Measurements from ENCODE around the gene HBQ1.
"Not testable (repeated sequence)": the region's sequence is repeated elsewhere in the genome, so short reads cannot be mapped to it uniquely, and the experiment has no call there.

HBQ1 gene

GRCh38 chr16:180101-180675, at the start of gene HBQ1:
HBQ1 (plus strand) TSS chr16:180459; CDS start chr16:180487, 28 bp downstream.
- peak; percentile 13 to 76 for DNase-seq

DNA sequence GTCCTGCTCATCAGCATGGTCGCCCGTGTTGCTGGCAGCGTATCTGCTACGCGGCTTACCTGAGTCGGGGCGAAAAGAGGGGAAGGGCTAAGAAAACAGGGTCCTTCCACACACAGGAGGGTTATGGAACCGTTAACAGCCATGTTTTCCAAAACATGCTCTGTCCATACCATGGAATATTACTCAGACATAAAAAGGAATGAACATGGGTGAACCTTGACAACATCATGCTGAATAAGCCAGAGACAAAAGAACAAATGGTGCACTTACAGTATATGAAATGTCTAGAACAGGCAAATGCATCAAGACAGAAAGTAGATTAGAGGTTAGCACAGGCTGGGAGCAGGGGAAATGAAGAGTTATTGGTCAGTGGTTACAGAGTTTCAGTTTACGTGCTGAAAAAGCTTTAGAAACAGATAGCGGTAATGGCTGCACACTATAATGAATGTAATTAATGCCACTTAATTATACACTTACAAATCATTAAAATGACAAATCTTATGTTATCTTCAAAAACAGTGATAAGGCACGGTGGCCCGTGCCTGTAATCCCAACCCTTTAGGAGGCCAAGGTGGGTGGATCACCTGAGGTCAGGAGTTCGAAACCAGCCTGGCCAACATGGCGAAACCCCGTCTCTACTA, 49.6 kb upstream of the HBQ1 start:
- DNase-seq = no peak

- no peak for DNase-seq
Measured at GRCh38 chr16:132120-132519, 48.1 kb upstream of the HBQ1 start.

DNA sequence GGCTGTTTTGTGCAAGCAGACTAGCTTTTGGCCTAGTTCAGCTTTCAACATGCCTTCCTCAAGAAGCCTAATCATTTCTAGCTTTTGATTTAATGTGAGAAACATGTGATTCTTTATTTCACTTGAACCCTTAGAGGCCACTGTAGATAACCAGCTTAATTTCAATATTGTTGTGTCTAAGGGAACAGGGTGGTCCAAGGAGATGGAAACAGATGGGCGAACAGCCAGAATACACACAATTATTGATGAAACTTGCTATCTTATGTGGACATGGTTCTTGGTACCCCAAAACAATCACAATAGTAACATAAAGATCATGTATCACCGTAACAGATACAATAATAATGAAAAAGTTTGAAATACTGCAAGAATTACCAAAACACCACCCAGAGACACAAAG, 46.5 kb upstream of the HBQ1 start:
- DNase-seq = no peak

GRCh38 chr16:138049-138417, 42.2 kb upstream of the HBQ1 start:
- no peak for DNase-seq

- DNase-seq = no peak
Measured at GRCh38 chr16:140175-140857, 39.9 kb upstream of the HBQ1 start.

DNA sequence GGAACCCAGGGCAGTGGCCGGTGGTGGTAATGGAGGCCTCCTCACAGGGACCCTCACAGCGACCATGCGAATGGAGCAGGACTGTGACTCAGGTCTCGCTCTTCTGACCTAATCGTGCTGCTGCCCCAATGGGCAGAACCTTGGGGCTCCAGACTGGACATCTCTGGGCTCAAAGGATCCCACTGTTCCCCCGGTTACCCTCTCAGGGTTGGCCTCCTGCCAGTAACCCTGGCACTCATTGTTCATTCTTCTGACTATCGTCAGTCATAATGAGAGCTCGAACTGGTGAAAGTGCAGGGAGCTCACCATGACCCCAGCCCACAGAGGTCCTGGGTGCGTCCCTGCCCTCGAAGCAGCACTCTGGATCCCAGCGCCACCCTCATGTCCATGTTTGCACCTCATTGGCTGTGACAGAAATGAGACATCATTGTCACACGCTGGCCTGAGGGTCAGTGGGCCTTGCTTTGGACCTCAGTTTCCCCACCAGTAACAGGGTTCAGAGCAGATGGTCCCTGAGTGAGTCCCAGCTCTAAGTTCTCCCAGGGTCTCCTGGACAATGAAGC, 37.8 kb upstream of the HBQ1 start:
- no peak for DNase-seq

GRCh38 chr16:143047-143446, 37.2 kb upstream of the HBQ1 start:
- DNase-seq = no peak

- DNase-seq = no peak
Measured at GRCh38 chr16:143456-143855, 36.8 kb upstream of the HBQ1 start.

DNA sequence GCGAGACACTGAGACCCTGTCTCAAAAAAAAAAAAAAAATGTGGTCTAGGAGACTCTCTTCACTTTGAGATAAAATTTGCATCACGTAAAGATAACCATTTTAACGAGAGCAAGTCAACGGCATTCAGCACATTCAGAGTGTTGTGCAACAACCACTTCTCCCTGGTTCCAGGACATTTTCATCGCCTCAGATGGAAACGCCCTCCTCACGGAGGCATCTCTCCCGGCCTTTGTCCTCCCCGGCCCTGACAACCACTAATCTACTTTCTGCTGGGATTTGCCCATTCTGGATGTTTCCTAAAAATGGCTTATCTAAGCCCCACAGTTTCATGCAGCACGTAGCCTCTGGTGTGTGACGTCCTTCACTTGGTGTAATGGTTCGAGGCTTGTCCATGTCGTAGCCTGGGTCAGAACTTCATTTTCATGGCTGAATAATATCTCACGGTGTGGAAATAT, 35.4 kb upstream of the HBQ1 start:
- no peak for DNase-seq

- DNase-seq = no peak
Measured at GRCh38 chr16:146646-147045, 33.6 kb upstream of the HBQ1 start.

DNA sequence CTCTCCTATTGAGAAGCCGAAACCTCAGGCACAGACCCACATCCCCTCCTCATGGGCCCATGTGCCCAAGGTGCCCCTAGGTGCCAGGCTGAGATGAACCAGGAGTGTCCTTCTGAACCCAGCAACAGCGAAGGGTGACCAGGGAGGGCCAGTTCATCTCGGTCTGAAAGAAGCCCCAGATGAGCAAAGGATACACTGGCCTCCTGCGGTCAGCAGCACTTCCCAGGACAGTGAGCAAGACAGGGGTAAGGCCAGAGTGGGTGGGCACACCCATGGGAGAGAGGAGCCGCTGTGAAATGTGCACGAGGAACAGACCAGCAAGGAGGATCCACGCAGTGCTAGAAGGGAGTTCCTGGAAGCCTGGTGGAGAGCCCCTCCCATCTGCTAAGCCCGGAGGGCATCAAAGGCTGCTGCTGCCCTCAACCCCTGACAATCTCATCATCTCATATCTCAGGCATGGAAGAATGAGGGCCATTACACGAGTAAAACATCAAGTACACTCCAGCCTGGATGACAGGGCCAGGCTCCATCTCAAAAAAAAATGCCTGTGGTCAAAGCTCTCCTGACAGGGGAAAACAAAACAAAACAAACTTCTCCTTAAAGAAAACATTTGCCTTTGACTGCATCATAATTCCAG, 31.1 kb upstream of the HBQ1 start:
- DNase-seq = no peak

- DNase-seq = no peak
Measured at GRCh38 chr16:152141-153128, 27.8 kb upstream of the HBQ1 start, which contains the start of gene HBZ. HBZ (plus strand) TSS chr16:152644; CDS start chr16:152910, 266 bp downstream.

DNA sequence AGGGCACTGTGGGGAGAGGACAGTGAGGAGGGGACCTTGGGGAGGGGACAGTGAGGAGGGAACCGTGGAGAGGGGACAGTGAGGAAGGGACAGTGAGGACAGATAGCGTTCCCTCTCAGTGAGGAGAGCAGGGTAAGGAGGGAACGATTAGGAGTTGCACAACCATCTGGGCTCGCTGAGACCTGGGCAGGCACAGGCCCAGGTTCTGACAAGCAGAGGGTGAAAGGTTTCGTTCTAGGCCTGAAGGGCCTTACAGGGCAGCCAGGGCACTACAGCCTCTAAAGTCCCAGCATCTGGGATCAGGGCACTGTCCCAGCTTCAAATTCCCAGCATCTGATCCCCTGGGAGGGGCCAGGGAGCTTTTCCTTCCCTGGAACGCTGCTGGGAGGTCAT, 27.1 kb upstream of the HBQ1 start:
- not testable (repeated sequence) for DNase-seq

- DNase-seq = not testable (repeated sequence)
Measured at GRCh38 chr16:153550-154216, 26.6 kb upstream of the HBQ1 start.

GRCh38 chr16:154217-155030, 25.8 kb upstream of the HBQ1 start:
- peak in 1 of 2 experiments; percentile 40 for DNase-seq

GRCh38 chr16:155031-155398, 25.2 kb upstream of the HBQ1 start:
- no peak for DNase-seq

DNA sequence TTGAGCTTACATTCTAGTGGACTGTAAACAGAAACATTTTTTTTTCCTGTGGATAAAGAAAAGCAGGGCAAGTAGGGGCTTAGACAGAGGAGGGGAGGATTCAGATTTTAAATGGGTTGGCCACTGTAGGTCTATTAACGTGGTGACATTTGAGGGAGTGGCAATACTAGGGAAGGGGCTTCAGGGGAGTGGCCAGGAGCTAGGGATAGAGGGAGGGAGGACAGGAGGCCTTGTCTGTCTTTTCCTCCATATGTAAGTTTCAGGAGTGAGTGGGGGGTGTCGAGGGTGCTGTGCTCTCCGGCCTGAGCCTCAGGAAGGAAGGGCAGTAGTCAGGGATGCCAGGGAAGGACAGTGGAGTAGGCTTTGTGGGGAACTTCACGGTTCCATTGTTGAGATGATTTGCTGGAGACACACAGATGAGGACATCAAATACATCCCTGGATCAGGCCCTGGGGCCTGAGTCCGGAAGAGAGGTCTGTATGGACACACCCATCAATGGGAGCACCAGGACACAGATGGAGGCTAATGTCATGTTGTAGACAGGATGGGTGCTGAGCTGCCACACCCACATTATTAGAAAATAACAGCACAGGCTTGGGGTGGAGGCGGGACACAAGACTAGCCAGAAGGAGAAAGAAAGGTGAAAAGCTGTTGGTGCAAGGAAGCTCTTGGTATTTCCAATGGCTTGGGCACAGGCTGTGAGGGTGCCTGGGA, 21.0 kb upstream of the HBQ1 start:
- DNase-seq = no peak

DNA sequence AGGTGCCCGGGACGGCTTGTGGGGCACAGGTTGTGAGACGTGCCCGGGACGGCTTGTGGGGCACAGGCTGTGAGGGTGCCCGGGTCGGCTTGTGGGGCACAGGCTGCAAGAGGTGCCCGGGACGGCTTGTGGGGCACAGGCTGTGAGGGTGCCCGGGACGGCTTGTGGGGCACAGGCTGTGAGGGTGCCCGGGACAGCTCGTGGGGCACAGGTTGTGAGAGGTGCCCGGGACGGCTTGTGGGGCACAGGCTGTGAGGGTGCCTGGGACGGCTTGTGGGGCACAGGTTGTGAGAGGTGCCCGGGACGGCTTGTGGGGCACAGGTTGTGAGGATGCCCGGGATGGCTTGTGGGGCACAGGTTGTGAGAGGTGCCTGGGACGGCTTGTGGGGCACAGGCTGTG, 20.0 kb upstream of the HBQ1 start:
- not testable (repeated sequence) for DNase-seq

DNA sequence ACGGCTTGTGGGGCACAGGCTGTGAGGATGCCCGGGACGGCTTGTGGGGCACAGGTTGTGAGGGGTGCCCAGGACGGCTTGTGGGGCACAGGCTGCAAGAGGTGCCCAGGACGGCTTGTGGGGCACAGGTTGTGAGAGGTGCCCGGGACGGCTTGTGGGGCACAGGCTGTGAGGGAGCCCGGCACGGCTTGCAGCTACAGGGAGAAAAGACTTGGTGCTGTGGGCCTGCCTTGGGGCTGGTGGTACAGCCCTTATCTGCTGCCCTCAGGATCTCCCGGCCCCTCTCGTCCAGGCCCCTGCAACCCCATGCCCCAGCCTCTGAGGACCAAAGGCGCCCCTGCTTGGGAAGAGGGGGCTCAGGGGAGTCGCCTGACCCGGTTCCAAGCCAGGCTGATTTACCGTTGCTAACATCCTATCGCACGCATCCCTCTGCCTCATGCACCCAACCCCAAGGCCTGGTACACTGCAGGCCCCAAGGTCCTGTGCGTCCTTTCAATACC, 19.5 kb upstream of the HBQ1 start:
- no peak for DNase-seq
